Measurements from ENCODE around the gene ETV1. TPM values are rescaled to one million over a fixed set of nuclear protein-coding genes. Genes with fewer than 3 reads are reported as not detected.

ETV1 gene
- polyA plus RNA-seq, 1 donor from 2014 or later: 1.5 TPM

- Histone ChIP-seq H3K9ac (ENCODE audit: low read length) (no peak overlapping the region), H3K4me3 (ENCODE audit: low read length) (no peak overlapping the region), H3K27ac (ENCODE audit: low read length) (no peak overlapping the region), H3F3A (ENCODE audit: insufficient read depth, low read length, poor library complexity, severe bottlenecking) (no peaks in the 10 kb centered on the region), H3K27me3 (ENCODE audit: insufficient read depth, low read depth, low read length) (no peaks in the 10 kb centered on the region), H3K9me3 (ENCODE audit: low read length) (no peaks in the 10 kb centered on the region), H3K9me2 (ENCODE audit: insufficient read depth, low read length) (no peaks in the 10 kb centered on the region), H4K20me1 (ENCODE audit: insufficient read depth) (no peaks in the 10 kb centered on the region), H3K79me2 (replicated peaks; ENCODE audit: insufficient read depth, low read length) (no peaks in the 10 kb centered on the region), H3K4me2 (ENCODE audit: low read length) (no peak overlapping the region), H2AFZ (ENCODE audit: low read depth, low read length) (no peak overlapping the region), H3K36me3 (ENCODE audit: insufficient read depth, low read length) (no peaks in the 10 kb centered on the region)
- TF ChIP-seq MXI1 (conservative IDR thresholded peaks at IDR 0.05; ENCODE audit: poor library complexity, severe bottlenecking) (no peak), EP300 (conservative IDR thresholded peaks at IDR 0.05; ENCODE audit: poor library complexity, severe bottlenecking) (no peak), RAD21 (conservative IDR thresholded peaks at IDR 0.05) (no peak), POLR2AphosphoS5 (IDR thresholded peaks at IDR 0.05) (no peak)
Observed at GRCh38 chr7:13947535-13947934, 41.9 kb downstream of the ETV1 start.

GRCh38 chr7:13946181-13946580 is 43.3 kb downstream of the ETV1 start:
- Histone ChIP-seq H3K4me2 (ENCODE audit: low read length) (no peak overlapping the region), H2AFZ (ENCODE audit: low read depth, low read length) (no peak overlapping the region)

More at GRCh38 chr7:13946181-13946580, 43.3 kb downstream of the ETV1 start:
- Histone ChIP-seq H3K4me3 (ENCODE audit: low read length) (no peak overlapping the region), H4K20me1 (ENCODE audit: insufficient read depth) (no peaks in the 10 kb centered on the region), H3K27me3 (ENCODE audit: insufficient read depth, low read depth, low read length) (no peaks in the 10 kb centered on the region), H3K9ac (ENCODE audit: low read length) (no peak overlapping the region), H3K79me2 (replicated peaks; ENCODE audit: insufficient read depth, low read length) (no peaks in the 10 kb centered on the region), H3K27ac (ENCODE audit: low read length) (no peak overlapping the region), H3F3A (ENCODE audit: insufficient read depth, low read length, poor library complexity, severe bottlenecking) (no peaks in the 10 kb centered on the region), H3K36me3 (ENCODE audit: insufficient read depth, low read length) (no peaks in the 10 kb centered on the region), H3K9me3 (ENCODE audit: low read length) (no peaks in the 10 kb centered on the region), H3K9me2 (ENCODE audit: insufficient read depth, low read length) (no peaks in the 10 kb centered on the region)
- TF ChIP-seq TAF1 (IDR thresholded peaks at IDR 0.05; ENCODE audit: low read depth): no peak
- TF ChIP-seq RAD21 (conservative IDR thresholded peaks at IDR 0.05): no peak
- no peak for TF ChIP-seq CTCF (IDR thresholded peaks at IDR 0.05; ENCODE audit: poor library complexity, severe bottlenecking)
- TF ChIP-seq REST (IDR thresholded peaks at IDR 0.05; ENCODE audit: borderline replicate concordance): no peak
- no peak for TF ChIP-seq EZH2 (IDR thresholded peaks at IDR 0.05; ENCODE audit: borderline replicate concordance, insufficient read depth, low read length, poor library complexity, severe bottlenecking)
- no peak for TF ChIP-seq SMC3 (conservative IDR thresholded peaks at IDR 0.05; ENCODE audit: poor library complexity)
- TF ChIP-seq MXI1 (conservative IDR thresholded peaks at IDR 0.05; ENCODE audit: poor library complexity, severe bottlenecking): no peak
- TF ChIP-seq EP300 (conservative IDR thresholded peaks at IDR 0.05; ENCODE audit: poor library complexity, severe bottlenecking): no peak
- no peak for TF ChIP-seq POLR2AphosphoS5 (IDR thresholded peaks at IDR 0.05)

All from neural cell (in vitro differentiated cells).